Stimulated activated CD4-positive, alpha-beta T cell treated with anti-CD3 and anti-CD28 coated beads, TNF-alpha, amount 100 ng/mL, for 48 hours (primary cell): ENCODE results near the gene LRRC49.

Experiments
- DNase-seq, 3 donors: peaks; one replicate each; pipeline ENCODE4 v3.0.0-alpha.2; 2020; ENCODE audit warnings: low read depth in 3 of 3

Gene LRRC49

GRCh38 chr15:71091601-71092000 lies 199.0 kb downstream of the LRRC49 start:
- DNase-seq, result no peak

- DNase-seq, result no peak
Measured at GRCh38 chr15:71092056-71092600, 199.5 kb downstream of the LRRC49 start.

GRCh38 chr15:71093054-71094024 lies 200.7 kb downstream of the LRRC49 start:
- DNase-seq, result no peak

GRCh38 chr15:71094137-71094536 lies 201.5 kb downstream of the LRRC49 start:
- DNase-seq, result no peak

GRCh38 chr15:71096676-71097075 lies 204.1 kb downstream of the LRRC49 start:
- no peak for DNase-seq

- DNase-seq, result no peak
Measured at GRCh38 chr15:71097890-71098289, 205.3 kb downstream of the LRRC49 start.

GRCh38 chr15:71098920-71099319 lies 206.3 kb downstream of the LRRC49 start:
- DNase-seq, result no peak
